Lower leg skin (tissue), 3 donors: ENCODE data around the gene CMPK2.

ENCODE experiments used
- CTCF ChIP-seq, 3 donors: fragments of 450-650 bp; IDR thresholded peaks; one replicate each; pipeline ENCODE4 v1.5.1; 2016; ENCODE audit warnings: antibody characterized with exemption in 3 of 3, mild to moderate bottlenecking in 3 of 3, moderate library complexity in 2 of 3
- POLR2A ChIP-seq, 2 donors: fragments of 450-650 bp; IDR thresholded peaks; one replicate each; pipeline ENCODE4 v1.6.1; 2016 to 2017; ENCODE audit warnings: antibody characterized with exemption in 2 of 2, mild to moderate bottlenecking in 1 of 2, moderate library complexity in 1 of 2

- TF ChIP-seq POLR2A (IDR thresholded peaks at IDR 0.05), result no peak
- TF ChIP-seq CTCF (IDR thresholded peaks at IDR 0.05), result no peak
Observed at GRCh38 chr2:6820903-6821584, 44.7 kb downstream of the CMPK2 start.
